GM23338 (cell line): ENCODE data around the gene DNAH8. TPM values are rescaled to one million over a fixed set of nuclear protein-coding genes. Genes with fewer than 3 reads are reported as not detected.

ENCODE experiments used
- ATAC-seq: fragments of 200-7000 bp; cut with Tn5 transposase; 3 replicates; pipeline ENCODE4 v1.9.1; 2020
- DNase-seq: peaks from one replicate; pipeline ENCODE4 v3.0.0-alpha.2; 2015; ENCODE audit warnings: low spot score
- H2AFZ ChIP-seq: fragments of 200-600 bp; sonication (generic); 2 replicates; pipeline ENCODE4 v1.8.0; 2016; ENCODE audit warnings: antibody characterized with exemption, mild to moderate bottlenecking, moderate library complexity
- H3F3A ChIP-seq: fragments of 200-600 bp; sonication (generic); replicated peaks from 2 replicates; pipeline ENCODE4 v1.8.0; 2017; ENCODE audit warnings: antibody characterized with exemption, mixed run types, low read depth
- H3K27ac ChIP-seq: fragments of 200-600 bp; sonication (generic); 2 replicates; pipeline ENCODE4 v1.6.1; 2016; ENCODE audit warnings: low read depth
- H3K27me3 ChIP-seq: fragments of 200-600 bp; sonication (generic); 2 replicates; pipeline ENCODE4 v1.8.0; 2016; ENCODE audit warnings: mild to moderate bottlenecking, mixed run types, moderate library complexity; ENCODE audit not compliant: insufficient read depth
- H3K36me3 ChIP-seq: fragments of 200-600 bp; sonication (generic); 2 replicates; pipeline ENCODE4 v1.8.0; 2016; ENCODE audit warnings: mild to moderate bottlenecking; ENCODE audit not compliant: insufficient read depth
- H3K4me1 ChIP-seq: fragments of 200-600 bp; sonication (generic); 2 replicates; pipeline ENCODE4 v1.8.0; 2016; ENCODE audit warnings: mild to moderate bottlenecking, moderate library complexity; ENCODE audit not compliant: insufficient read depth
- H3K4me2 ChIP-seq: fragments of 200-600 bp; sonication (generic); 2 replicates; pipeline ENCODE4 v1.7.1; 2017; ENCODE audit warnings: mixed run types
- H3K4me3 ChIP-seq: fragments of 200-600 bp; sonication (generic); 2 replicates; pipeline ENCODE4 v1.6.1; 2016; ENCODE audit warnings: mixed run types
- H3K79me2 ChIP-seq: fragments of 200-600 bp; sonication (generic); replicated peaks from 2 replicates; pipeline ENCODE4 v1.8.0; 2017; ENCODE audit warnings: mild to moderate bottlenecking; ENCODE audit not compliant: insufficient read depth
- H3K9me2 ChIP-seq: fragments of 200-600 bp; sonication (generic); 2 replicates; pipeline ENCODE4 v1.8.0; 2017; ENCODE audit not compliant: insufficient read depth
- H4K20me1 ChIP-seq: fragments of 200-600 bp; sonication (generic); replicated peaks from 2 replicates; pipeline ENCODE4 v1.8.0; 2017; ENCODE audit warnings: mild to moderate bottlenecking; ENCODE audit not compliant: insufficient read depth
- H3K27ac Mint-ChIP-seq: 2 replicates; pipeline ENCODE4 v1.8.0; 2020; ENCODE audit warnings: inconsistent platforms, mild to moderate bottlenecking, moderate library complexity, mixed read lengths
- H3K27me3 Mint-ChIP-seq: 3 replicates; pipeline ENCODE4 v1.8.0; 2022; ENCODE audit warnings: low read depth, mild to moderate bottlenecking, moderate library complexity, mixed read lengths, inconsistent platforms; ENCODE audit not compliant: insufficient read depth, poor library complexity
- H3K36me3 Mint-ChIP-seq: 3 replicates; pipeline ENCODE4 v1.8.0; 2021; ENCODE audit warnings: low read depth, mild to moderate bottlenecking, inconsistent platforms, moderate library complexity, mixed read lengths
- H3K4me1 Mint-ChIP-seq: 3 replicates; pipeline ENCODE4 v1.8.0; 2020; ENCODE audit warnings: mild to moderate bottlenecking, inconsistent platforms, mixed read lengths
- H3K4me3 Mint-ChIP-seq: 3 replicates; pipeline ENCODE4 v1.8.0; 2021; ENCODE audit warnings: moderate library complexity, mild to moderate bottlenecking, inconsistent platforms, mixed read lengths
- H3K9me3 Mint-ChIP-seq: 3 replicates; pipeline ENCODE4 v1.8.0; 2020; ENCODE audit warnings: moderate library complexity, mild to moderate bottlenecking, inconsistent platforms, mixed read lengths
- CREB1 ChIP-seq: fragments of 250-450 bp; sonication (Bioruptor Pico); IDR thresholded peaks from 2 replicates; pipeline ENCODE4 v1.5.0; 2020; ENCODE audit warnings: low read depth, mild to moderate bottlenecking, moderate library complexity
- CTCF ChIP-seq, 2 experiments: fragments of 200-600 bp in 1 of 2; sonication (generic) in 1 of 2; conservative IDR thresholded peaks; 2 replicates each; pipeline versions ENCODE4 v1.5.1 to v1.6.1; 2016 to 2017; ENCODE audit warnings: antibody characterized with exemption in 2 of 2, low read depth in 2 of 2, mild to moderate bottlenecking in 2 of 2, moderate library complexity in 1 of 2
- ETS1 ChIP-seq: IDR thresholded peaks from 2 replicates; pipeline ENCODE4 v1.6.1; 2016; ENCODE audit warnings: antibody characterized with exemption
- EZH2 ChIP-seq: fragments of 200-600 bp; sonication (generic); IDR thresholded peaks from one replicate; pipeline ENCODE4 v1.8.0; 2017; ENCODE audit warnings: antibody characterized with exemption, mild to moderate bottlenecking, low read depth; ENCODE audit not compliant: unreplicated experiment
- EZH2phosphoT487 ChIP-seq: fragments of 200-600 bp; sonication (generic); IDR thresholded peaks from one replicate; pipeline ENCODE4 v1.8.1; 2018; ENCODE audit warnings: antibody characterized with exemption; ENCODE audit not compliant: unreplicated experiment
- JUNB ChIP-seq: IDR thresholded peaks from one replicate; pipeline ENCODE4 v1.6.1; 2016; ENCODE audit warnings: antibody characterized with exemption; ENCODE audit not compliant: unreplicated experiment
- NANOG ChIP-seq: IDR thresholded peaks from 2 replicates; pipeline ENCODE4 v1.6.1; 2016; ENCODE audit warnings: antibody characterized with exemption, borderline replicate concordance
- POLR2AphosphoS5 ChIP-seq: IDR thresholded peaks from 2 replicates; pipeline ENCODE4 v1.6.1; 2016; ENCODE audit warnings: antibody characterized with exemption, low read depth
- REST ChIP-seq: IDR thresholded peaks from one replicate; pipeline ENCODE4 v1.6.1; 2018; ENCODE audit warnings: antibody characterized with exemption; ENCODE audit not compliant: unreplicated experiment
- STAT1 ChIP-seq: IDR thresholded peaks from one replicate; pipeline ENCODE4 v1.6.1; 2016; ENCODE audit warnings: antibody characterized with exemption; ENCODE audit not compliant: unreplicated experiment
- ZNF114 ChIP-seq: fragments of 250-450 bp; sonication (Bioruptor Pico); IDR thresholded peaks from 2 replicates; pipeline ENCODE4 v1.5.0; 2020; ENCODE audit warnings: mild to moderate bottlenecking, moderate library complexity
- ZNF331 ChIP-seq: fragments of 250-450 bp; sonication (Bioruptor Pico); IDR thresholded peaks from 2 replicates; pipeline ENCODE4 v1.5.0; 2020; ENCODE audit warnings: low read depth, mild to moderate bottlenecking, moderate library complexity
- ZNF462 ChIP-seq: fragments of 250-450 bp; sonication (Bioruptor Pico); IDR thresholded peaks from 2 replicates; pipeline ENCODE4 v1.5.0; 2020; ENCODE audit warnings: mild to moderate bottlenecking, moderate library complexity
- polyA plus RNA-seq: library from polyadenylated mRNA; unstranded; fragments of >200 nt; fragmentation: Nextera tagmentation; extraction: Ambion mirVana; gene quantifications from 2 replicates; pipeline ENCODE4 v1.2.1, GENCODE V29; 2016
- total RNA-seq: library from RNA; depleted of rRNA; stranded (reverse); fragments of >200 nt; shearing (Covaris generic); gene quantifications from 2 replicates; pipeline ENCODE4 v1.2.3, GENCODE V29; 2014

Gene DNAH8
- total and polyA plus RNA-seq, 2 experiments from 2014 or later, result 0.02 TPM; not detected in 1

GRCh38 chr6:39050453-39051112 lies 335.5 kb downstream of the DNAH8 start:
- Mint-ChIP-seq H3K27ac (no peak overlapping the region), H3K9me3 (no peaks in the 10 kb centered on the region)
- H4K20me1 ChIP-seq, result peaks cover 7% of the 10 kb centered on the region; the same call in 1 of the 2 replicates

More at GRCh38 chr6:39050453-39051112, 335.5 kb downstream of the DNAH8 start:
- H3K4me1 Mint-ChIP-seq, result peaks cover 18% of the 10 kb centered on the region
- Histone ChIP-seq H3K27ac (no peak overlapping the region), H3K36me3 (no peaks in the 10 kb centered on the region), H3K9me2 (no peaks in the 10 kb centered on the region), H3K4me3 (no peak overlapping the region), H2AFZ (no peak overlapping the region), H3K4me1 (peaks cover 25% of the 10 kb centered on the region; the same call in 1 of the 2 replicates), H3K4me2 (no peak overlapping the region), H3K27me3 (peaks cover 40% of the 10 kb centered on the region), H3K79me2 (no peaks in the 10 kb centered on the region), H3F3A (no peaks in the 10 kb centered on the region)
- H3K27me3 Mint-ChIP-seq, result peaks cover 40% of the 10 kb centered on the region
- no peak overlapping the region; the same call in 2 of the 3 replicates for H3K4me3 Mint-ChIP-seq
- no peak for ATAC-seq
- TF ChIP-seq POLR2AphosphoS5 (no peak), CTCF (conservative IDR thresholded peaks at IDR 0.05; ENCODE audit: low read depth in 2 of 2) (no peak), STAT1 (no peak), JUNB (no peak), ZNF331 (CRISPR knock-in tag) (no peak), EZH2phosphoT487 (no peak), EZH2 (no peak), ZNF462 (CRISPR knock-in tag) (no peak), REST (no peak), ETS1 (no peak), CREB1 (CRISPR knock-in tag) (no peak), NANOG (no peak), ZNF114 (CRISPR knock-in tag) (no peak)
- H3K36me3 Mint-ChIP-seq, result no peaks in the 10 kb centered on the region
- DNase-seq, result no peak
